HTR-8/SVneo (cell line): Measurements from ENCODE around the gene PANK3.
"Not testable (repeated sequence)": the region's sequence is repeated elsewhere in the genome, so short reads cannot be mapped to it uniquely, and the experiment has no call there.

ENCODE experiments used
- DNase-seq: peaks from one replicate; pipeline ENCODE4 v3.0.0; 2011; ENCODE audit warnings: low spot score, mixed read lengths; ENCODE audit not compliant: insufficient read length
- FAIRE-seq: peaks from 2 replicates; lab custom pipeline; 2011; peaks lifted over from hg19 to GRCh38; lab: Jason Lieb, UNC

The PANK3 gene

GRCh38 chr5:168596927-168597326, 17.8 kb upstream of the PANK3 start:
- DNase-seq (no peak), FAIRE-seq (no peak)

- DNase-seq, FAIRE-seq: not testable (repeated sequence)
Measured at GRCh38 chr5:168596122-168596521, 17.0 kb upstream of the PANK3 start.

GRCh38 chr5:168592014-168592368, 12.8 kb upstream of the PANK3 start:
- no peak for FAIRE-seq
- DNase-seq, result no peak

GRCh38 chr5:168591302-168592013, 12.3 kb upstream of the PANK3 start:
- DNase-seq (no peak), FAIRE-seq (no peak)

GRCh38 chr5:168590666-168591065, 11.5 kb upstream of the PANK3 start:
- no peak for FAIRE-seq

GRCh38 chr5:168587987-168588386, 8.8 kb upstream of the PANK3 start:
- DNase-seq (no peak), FAIRE-seq (no peak)

More at GRCh38 chr5:168590666-168591065, 11.5 kb upstream of the PANK3 start:
- no peak for DNase-seq

- no peak for DNase-seq
- FAIRE-seq, result no peak
Measured at GRCh38 chr5:168585119-168585856, 6.1 kb upstream of the PANK3 start.

GRCh38 chr5:168583742-168584482, 4.7 kb upstream of the PANK3 start:
- no peak for FAIRE-seq

GRCh38 chr5:168580814-168581469, 1.8 kb upstream of the PANK3 start:
- FAIRE-seq, DNase-seq: not testable (repeated sequence)

More at GRCh38 chr5:168583742-168584482, 4.7 kb upstream of the PANK3 start:
- DNase-seq, result no peak

- DNase-seq (no peak), FAIRE-seq (no peak)
Measured at GRCh38 chr5:168580227-168580508, 1.0 kb upstream of the PANK3 start.

- peak; percentile 99 for DNase-seq
- peak; percentile 93 for FAIRE-seq
Measured at GRCh38 chr5:168579488-168580226, 489 bp upstream of the PANK3 start.

- no peak for FAIRE-seq
Measured at GRCh38 chr5:168578006-168578405, 1.2 kb downstream of the PANK3 start.

GRCh38 chr5:168575391-168576372, 3.5 kb downstream of the PANK3 start:
- FAIRE-seq (no peak), DNase-seq (no peak)

More at GRCh38 chr5:168578006-168578405, 1.2 kb downstream of the PANK3 start:
- DNase-seq, result no peak

GRCh38 chr5:168574156-168574555, 5.0 kb downstream of the PANK3 start:
- not testable (repeated sequence) for DNase-seq, FAIRE-seq

GRCh38 chr5:168573663-168574062, 5.5 kb downstream of the PANK3 start:
- DNase-seq, FAIRE-seq: not testable (repeated sequence)

- no peak for FAIRE-seq
- DNase-seq, result no peak
Measured at GRCh38 chr5:168570490-168571328, 8.5 kb downstream of the PANK3 start.

- no peak for FAIRE-seq
Measured at GRCh38 chr5:168568738-168569137, 10.4 kb downstream of the PANK3 start.

GRCh38 chr5:168563959-168564358, 15.2 kb downstream of the PANK3 start:
- FAIRE-seq (no peak), DNase-seq (no peak)

More at GRCh38 chr5:168568738-168569137, 10.4 kb downstream of the PANK3 start:
- no peak for DNase-seq
